CD4-positive, alpha-beta memory T cell (primary cell): ENCODE results near the gene SF3B6. TPM values are rescaled to one million over a fixed set of nuclear protein-coding genes. Genes with fewer than 3 reads are reported as not detected.

Source experiments
- CTCF ChIA-PET: fragments of 350-600 bp; sonication (Branson Sonifier 250); formaldehyde crosslinking; loops from one replicate; lab custom pipeline; 2021; ENCODE audit warnings: inconsistent platforms; ENCODE audit not compliant: partially characterized antibody; lab: Charles Lee
- POLR2A ChIA-PET: fragments of 350-600 bp; sonication (Branson Sonifier 250); formaldehyde crosslinking; loops from one replicate; lab custom pipeline; 2021; ENCODE audit not compliant: partially characterized antibody; lab: Charles Lee
- DNase-seq, 5 donors: peaks; one replicate each; pipeline versions ENCODE4 v3.0.0 to v3.0.0-alpha.2; 2020 to 2022; ENCODE audit warnings: mixed read lengths in 1 of 5
- H3K27ac ChIP-seq: one replicate; pipeline ENCODE4 v1.7.0; 2013; ENCODE audit warnings: low read depth, low read length
- H3K27me3 ChIP-seq: 2 replicates; pipeline ENCODE4 v1.7.0; 2013; ENCODE audit warnings: mild to moderate bottlenecking, low read length, moderate library complexity; ENCODE audit not compliant: insufficient read depth
- H3K36me3 ChIP-seq: 2 replicates; pipeline ENCODE4 v1.7.0; 2013; ENCODE audit warnings: mild to moderate bottlenecking, low read length, moderate library complexity; ENCODE audit not compliant: insufficient read depth
- H3K4me1 ChIP-seq: 2 replicates; pipeline ENCODE4 v1.7.0; 2013; ENCODE audit warnings: mild to moderate bottlenecking, low read length, moderate library complexity; ENCODE audit not compliant: insufficient read depth
- H3K4me3 ChIP-seq, 2 donors: one replicate each; pipeline ENCODE4 v1.7.0; 2013; ENCODE audit warnings: low read length in 2 of 2, mild to moderate bottlenecking in 1 of 2
- H3K9me3 ChIP-seq, 2 donors: one replicate each; pipeline ENCODE4 v1.7.0; 2013; ENCODE audit warnings: low read length in 2 of 2, control low read depth in 1 of 2; ENCODE audit not compliant: control insufficient read depth in 1 of 2
- H3K27ac Mint-ChIP-seq, 7 donors: one replicate each; pipeline ENCODE4 v1.8.0; 2020 to 2021; ENCODE audit warnings: mixed read lengths in 7 of 7, mild to moderate bottlenecking in 6 of 7, inconsistent platforms in 3 of 7, moderate library complexity in 3 of 7
- H3K27me3 Mint-ChIP-seq, 2 donors: one replicate each; pipeline ENCODE4 v1.8.0; 2020 to 2021; ENCODE audit warnings: mixed read lengths in 2 of 2
- H3K36me3 Mint-ChIP-seq, 2 donors: one replicate each; pipeline ENCODE4 v1.8.0; 2020 to 2021; ENCODE audit warnings: mixed read lengths in 2 of 2, inconsistent platforms in 1 of 2, mild to moderate bottlenecking in 1 of 2
- H3K4me1 Mint-ChIP-seq, 4 donors: one replicate each; pipeline ENCODE4 v1.8.0; 2020 to 2021; ENCODE audit warnings: mixed read lengths in 4 of 4, mild to moderate bottlenecking in 1 of 4
- H3K4me3 Mint-ChIP-seq, 8 donors: one replicate each; pipeline ENCODE4 v1.8.0; 2020 to 2021; ENCODE audit warnings: mixed read lengths in 8 of 8, mild to moderate bottlenecking in 7 of 8, moderate library complexity in 6 of 8, inconsistent platforms in 3 of 8
- H3K9me3 Mint-ChIP-seq, 8 donors: one replicate each; pipeline ENCODE4 v1.8.0; 2020 to 2021; ENCODE audit warnings: mixed read lengths in 8 of 8, mild to moderate bottlenecking in 5 of 8, inconsistent platforms in 3 of 8, moderate library complexity in 1 of 8
- intact Hi-C: fragments of 100-400 bp; cut with micrococcal nuclease; formaldehyde crosslinking; loops from one replicate; pipeline ENCODE4 v1.15.1; 2023
- polyA plus RNA-seq, 2 donors: library from polyadenylated mRNA; unstranded; fragments of 300-500 nt; fragmentation: Illumina TruSeq; gene quantifications; one replicate each; pipeline ENCODE4 v1.2.3, GENCODE V29; 2021
- total RNA-seq, 2 experiments: library from RNA; stranded (reverse); gene quantifications; one replicate each; pipeline ENCODE4 v1.2.3, GENCODE V29; 2021

SF3B6 gene
- total and polyA plus RNA-seq, 4 experiments from 2014 or later: 50.0 to 238 (median 118) TPM

DNA sequence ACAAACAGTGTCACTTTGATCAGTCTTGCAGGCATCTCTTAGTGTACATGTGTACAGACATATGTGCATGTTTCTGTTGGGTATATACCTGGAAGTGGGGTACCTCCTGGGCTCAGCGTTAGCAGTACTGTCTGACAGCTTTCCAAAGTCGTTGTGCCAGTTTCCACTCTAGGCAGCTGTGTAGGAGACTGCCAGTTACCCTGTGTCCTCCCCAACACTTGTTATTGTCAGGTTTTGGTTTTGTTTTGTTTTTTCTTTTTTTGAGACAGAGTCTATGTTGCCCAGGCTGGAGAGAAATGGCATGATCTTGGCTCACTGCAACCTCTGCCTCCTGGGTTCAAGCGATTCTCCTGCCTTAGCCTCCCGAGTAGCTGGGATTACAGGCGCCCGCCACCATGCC, 20.4 kb downstream of the SF3B6 start:
- Mint-ChIP-seq H3K36me3 (no peaks in the 10 kb centered on the region), H3K9me3 (no peaks in the 10 kb centered on the region), H3K4me3 (no peak overlapping the region), H3K27me3 (peaks cover 0 to 3% of the 10 kb centered on the region in 2 donors), H3K4me1 (no peaks in the 10 kb centered on the region), H3K27ac (no peak overlapping the region)
- ChIA-PET CTCF (no interaction called here), POLR2A (no interaction called here)
- no peak overlapping the region for H3K4me3 ChIP-seq
- no peak for DNase-seq
- no peaks in the 10 kb centered on the region for H3K27me3 ChIP-seq
- H3K4me1 ChIP-seq: no peaks in the 10 kb centered on the region
- intact Hi-C loops: no loop called here
- no peaks in the 10 kb centered on the region for H3K36me3 ChIP-seq
- H3K9me3 ChIP-seq: no peaks in the 10 kb centered on the region
- H3K27ac ChIP-seq: no peak overlapping the region

DNA sequence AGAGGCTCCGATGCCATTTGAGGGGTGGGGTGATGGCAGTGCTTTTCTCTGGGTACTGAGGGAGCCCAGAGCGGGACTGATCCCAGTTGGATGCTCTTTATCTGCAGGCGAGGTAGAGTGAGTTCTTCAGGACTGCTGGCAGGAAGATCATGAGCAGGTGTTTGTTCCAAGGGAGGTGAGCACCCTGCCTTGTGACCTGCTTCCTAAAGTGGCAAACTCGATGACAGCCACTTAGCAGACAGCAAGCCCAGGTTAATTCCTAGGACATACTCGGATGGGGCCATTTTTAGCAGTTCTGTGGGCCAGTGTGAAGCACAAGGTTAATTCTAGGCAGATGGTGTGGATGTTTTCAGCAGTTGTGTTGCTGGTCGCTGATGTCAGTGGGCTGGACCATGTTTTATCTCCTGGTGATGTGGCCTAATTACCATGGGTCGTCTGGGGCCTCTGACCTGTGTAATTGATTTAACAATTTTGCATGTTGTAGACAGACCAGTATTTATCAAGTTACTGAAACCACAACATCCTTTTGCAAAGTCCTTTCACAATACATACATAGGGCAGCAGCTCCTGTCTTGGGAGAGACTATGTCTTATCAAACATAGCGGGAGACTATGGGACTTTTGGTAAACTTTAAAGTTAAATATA, 21.6 kb downstream of the SF3B6 start:
- Histone ChIP-seq H3K9me3 (no peaks in the 10 kb centered on the region), H3K27me3 (no peaks in the 10 kb centered on the region), H3K4me1 (peaks cover 4% of the 10 kb centered on the region), H3K27ac (no peak overlapping the region), H3K36me3 (no peaks in the 10 kb centered on the region), H3K4me3 (no peak overlapping the region)
- no peak for DNase-seq
- POLR2A ChIA-PET: no interaction called here
- intact Hi-C loops: no loop called here
- CTCF ChIA-PET: no interaction called here
- H3K27ac Mint-ChIP-seq: no peak overlapping the region
- H3K36me3 Mint-ChIP-seq: no peaks in the 10 kb centered on the region
- H3K9me3 Mint-ChIP-seq: no peaks in the 10 kb centered on the region
- H3K27me3 Mint-ChIP-seq: no peaks in the 10 kb centered on the region
- H3K4me3 Mint-ChIP-seq: no peak overlapping the region
- H3K4me1 Mint-ChIP-seq: no peaks in the 10 kb centered on the region

DNA sequence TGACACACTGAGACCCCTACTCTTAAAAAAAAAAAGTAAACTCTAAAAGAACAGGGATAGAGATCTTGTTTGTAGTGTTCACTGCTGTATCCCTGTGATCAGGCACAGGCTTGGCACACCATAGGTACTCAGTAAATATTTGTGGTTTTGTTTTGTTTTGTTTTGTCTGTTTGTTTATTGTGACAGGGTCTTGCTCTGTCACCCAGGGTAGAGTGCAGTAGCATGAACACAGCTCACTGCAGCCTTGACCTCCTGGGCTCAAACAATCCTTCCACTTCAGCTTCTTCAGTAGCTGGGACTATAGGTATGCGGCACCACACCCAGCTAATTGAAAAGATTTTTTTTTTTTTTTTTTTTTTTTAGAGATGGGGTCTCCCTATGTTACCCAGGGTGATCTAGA, 23.2 kb downstream of the SF3B6 start:
- no peak overlapping the region for H3K27ac Mint-ChIP-seq
- no peaks in the 10 kb centered on the region for H3K9me3 ChIP-seq
- no peaks in the 10 kb centered on the region for H3K9me3 Mint-ChIP-seq
- DNase-seq: no peak
- no peaks in the 10 kb centered on the region for H3K36me3 ChIP-seq
- intact Hi-C loops: no loop called here
- ChIA-PET POLR2A (no interaction called here), CTCF (interaction anchor here (1.0 kb wide), 1 partner anchor 30 kb away, joined by 3 read pairs; no protein-coding TSS in a partner anchor)
- peaks cover 13% of the 10 kb centered on the region for H3K4me1 ChIP-seq
- H3K27me3 Mint-ChIP-seq: no peaks in the 10 kb centered on the region
- no peak overlapping the region for H3K4me3 Mint-ChIP-seq
- no peaks in the 10 kb centered on the region for H3K36me3 Mint-ChIP-seq
- peaks cover 0 to 2% (median 1%) of the 10 kb centered on the region in 4 donors for H3K4me1 Mint-ChIP-seq
- no peak overlapping the region for H3K4me3 ChIP-seq
- no peaks in the 10 kb centered on the region for H3K27me3 ChIP-seq
- no peak overlapping the region for H3K27ac ChIP-seq

DNA sequence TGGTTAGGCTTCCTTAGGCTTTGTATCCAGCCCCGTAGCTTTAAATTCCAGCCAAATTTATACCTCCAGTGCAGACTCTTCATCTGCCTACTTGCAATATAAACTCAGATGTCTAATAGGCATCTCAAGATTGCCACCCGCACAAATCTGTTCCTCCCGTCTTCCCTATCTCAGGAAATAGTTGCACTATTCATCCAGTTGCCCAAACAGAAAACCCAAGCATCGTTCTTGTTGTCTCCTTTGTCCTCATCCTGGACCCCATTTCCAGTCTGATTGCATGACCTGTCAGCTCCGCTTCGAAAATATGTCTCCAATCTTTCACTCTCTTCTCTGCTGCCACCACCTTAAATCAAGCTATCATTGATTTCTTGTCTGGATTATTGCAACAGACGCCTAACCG, 24.3 kb downstream of the SF3B6 start:
- Mint-ChIP-seq H3K4me1 (peaks cover 7 to 12% (median 11%) of the 10 kb centered on the region in 4 donors), H3K27me3 (peaks cover 0 to 1% of the 10 kb centered on the region in 2 donors), H3K4me3 (no peak overlapping the region), H3K9me3 (no peaks in the 10 kb centered on the region), H3K36me3 (peaks cover 0 to 5% of the 10 kb centered on the region in 2 donors), H3K27ac (no peak overlapping the region)
- no peaks in the 10 kb centered on the region for H3K27me3 ChIP-seq
- intact Hi-C loops: no loop called here
- H3K9me3 ChIP-seq: no peaks in the 10 kb centered on the region
- peaks cover 18% of the 10 kb centered on the region for H3K4me1 ChIP-seq
- H3K36me3 ChIP-seq: no peaks in the 10 kb centered on the region
- POLR2A ChIA-PET: no interaction called here
- no peak overlapping the region for H3K27ac ChIP-seq
- CTCF ChIA-PET: no interaction called here
- DNase-seq: no peak
- no peak overlapping the region for H3K4me3 ChIP-seq

DNA sequence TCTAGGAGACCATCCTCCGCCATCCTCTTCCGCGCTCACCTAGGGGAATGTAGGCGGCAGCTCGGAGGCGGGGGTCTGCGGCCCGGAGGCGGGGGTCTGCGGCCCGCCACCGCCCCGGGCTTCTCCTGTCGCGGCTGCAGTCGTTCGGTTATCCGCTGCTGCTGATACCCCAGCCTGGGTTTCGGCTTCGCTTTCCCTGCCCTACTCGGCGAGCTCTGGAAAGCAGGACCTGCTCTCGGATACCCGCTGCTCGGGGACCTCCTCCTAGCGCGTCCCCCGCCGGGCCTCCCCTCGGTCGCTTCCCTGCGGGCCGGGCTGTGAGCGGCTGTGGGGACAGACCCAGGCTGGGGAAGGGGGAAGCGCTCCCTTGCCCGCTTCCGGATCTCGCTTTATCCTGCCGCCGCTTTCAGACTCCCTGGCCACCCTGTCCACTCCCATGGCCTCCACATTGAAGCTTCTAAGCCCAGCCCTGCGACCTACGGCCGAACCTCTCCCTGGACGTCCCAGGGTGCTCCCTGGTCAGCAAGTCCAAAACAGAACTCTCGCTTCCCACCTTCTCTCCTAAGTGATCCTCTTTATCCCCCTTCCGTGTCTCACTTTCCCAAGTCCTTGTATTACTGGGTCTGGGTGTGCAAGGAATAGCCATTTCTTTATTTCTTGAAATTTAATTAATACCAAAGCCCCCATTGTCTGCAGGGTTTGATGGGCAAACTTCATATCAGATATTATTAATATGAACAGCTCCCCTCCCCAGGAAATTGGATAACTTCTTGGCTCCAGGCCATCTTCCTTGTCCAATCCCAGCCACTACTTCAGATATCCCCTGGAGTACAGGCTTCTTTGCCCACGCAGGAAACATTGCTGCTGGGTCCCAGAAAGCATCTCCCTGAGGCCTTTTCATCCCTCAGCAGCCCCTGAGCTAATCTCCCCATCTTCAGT, 25.8 kb downstream of the SF3B6 start:
- Mint-ChIP-seq H3K4me1 (peaks cover 9 to 22% (median 19%) of the 10 kb centered on the region in 4 donors), H3K27ac (no peak overlapping the region), H3K4me3 (peak overlapping the region in 6 of 8 donors; percentile 44 to 83 (median 66)), H3K27me3 (peaks cover 0 to 1% of the 10 kb centered on the region in 2 donors), H3K9me3 (no peaks in the 10 kb centered on the region), H3K36me3 (peaks cover 0 to 5% of the 10 kb centered on the region in 2 donors)
- Histone ChIP-seq H3K27me3 (no peaks in the 10 kb centered on the region), H3K27ac (no peak overlapping the region), H3K9me3 (no peaks in the 10 kb centered on the region), H3K4me3 (peak overlapping the region in 1 of 2 donors; percentile 54), H3K36me3 (no peaks in the 10 kb centered on the region), H3K4me1 (peaks cover 25% of the 10 kb centered on the region)
- intact Hi-C loops: no loop called here
- DNase-seq: peak in 3 of 5 donors; percentile 6 to 11 (median 9)
- ChIA-PET CTCF (no interaction called here), POLR2A (interaction anchor here (1.0 to 5.5 kb wide), 4 partner anchors 26 to 310 kb away, joined by 3 to 70 read pairs (median 14); partner anchors contain the start of genes ATAD2B, ITSN2, SF3B6 and UBXN2A)

DNA sequence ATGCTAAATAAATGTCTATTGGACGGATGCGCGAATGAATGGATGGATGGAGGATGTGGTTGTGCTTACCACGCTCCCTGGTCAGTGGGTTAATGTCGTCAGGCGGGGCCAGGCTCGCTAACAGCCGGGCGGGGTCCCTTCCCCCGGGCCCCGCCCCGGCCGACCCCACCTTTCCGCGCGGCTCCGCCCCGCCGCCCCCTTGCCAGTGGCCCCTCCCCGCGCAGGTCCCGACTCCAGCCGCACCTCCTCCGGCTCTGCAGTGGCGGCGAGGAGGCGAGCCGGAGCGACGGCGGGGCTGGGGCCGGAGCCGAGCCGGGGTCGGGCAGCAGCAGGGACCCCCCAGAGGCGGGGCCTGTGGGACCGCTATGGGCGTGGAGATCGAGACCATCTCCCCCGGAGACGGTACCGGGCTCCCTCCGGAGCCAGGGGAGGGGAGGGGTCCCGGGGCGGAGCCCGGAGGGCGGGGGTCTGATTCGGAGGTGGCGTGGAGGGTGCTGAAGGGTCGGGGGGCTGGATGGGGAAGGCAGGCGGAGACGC, 26.6 kb downstream of the SF3B6 start, which contains the start of gene FKBP1B:
Gene FKBP1B, plus strand, starts transcription at position 257 of the 537 bp plus-strand sequence. Its CDS starts 109 bp downstream, at position 366.
- H3K27me3 Mint-ChIP-seq: peaks cover 0 to 1% of the 10 kb centered on the region in 2 donors
- peak within 1 kb of the TSS in 3 of 7 donors; percentile 59 to 89 (median 82) for H3K27ac Mint-ChIP-seq
- intact Hi-C loops: no loop called here
- ChIA-PET POLR2A (interaction anchor here (0.6 to 5.5 kb wide), 4 partner anchors 21 to 311 kb away, joined by 3 to 70 read pairs (median 13); partner anchors contain the start of genes ATAD2B, ITSN2 and SF3B6), CTCF (interaction anchor here (0.9 to 1.4 kb wide), 2 partner anchors 27 to 122 kb away, joined by 4 to 8 read pairs; partner anchors contain the start of gene ATAD2B)
- Histone ChIP-seq H3K36me3 (no peaks in the 10 kb centered on the region), H3K4me3 (peak within 1 kb of the TSS in 1 of 2 donors; percentile 54), H3K9me3 (no peaks in the 10 kb centered on the region), H3K27ac (no peak within 1 kb of the TSS), H3K4me1 (peaks cover 25% of the 10 kb centered on the region), H3K27me3 (no peaks in the 10 kb centered on the region)
- peak; percentile 20 to 62 (median 33) for DNase-seq
- H3K36me3 Mint-ChIP-seq: peaks cover 0 to 5% of the 10 kb centered on the region in 2 donors
- H3K4me3 Mint-ChIP-seq: peak within 1 kb of the TSS in 6 of 8 donors; percentile 80 to 96 (median 87)
- H3K4me1 Mint-ChIP-seq: peaks cover 14 to 28% (median 24%) of the 10 kb centered on the region in 4 donors
- H3K9me3 Mint-ChIP-seq: no peaks in the 10 kb centered on the region
